ENCODE measurements around the gene OR6N1.

OR6N1 gene

GRCh38 chr1:158771950-158772866 lies at the start of gene OR6N1:
OR6N1 (minus strand) TSS chr1:158772195; CDS start chr1:158766682, 5,513 bp downstream.
- TF ChIP-seq CTCF (conservative IDR thresholded peaks at IDR 0.05; ENCODE audit: low read depth) = no peak
- no peak for DNase-seq (ENCODE audit: low spot score)
- ChIA-PET CTCF (no interaction called here), POLR2A (ENCODE audit: low non-redundant PET) (no interaction called here)
- no peak within 1 kb of the TSS for H3K27ac ChIP-seq

GRCh38 chr1:158821723-158822122 lies 49.7 kb upstream of the OR6N1 start:
- TF ChIP-seq CTCF (conservative IDR thresholded peaks at IDR 0.05; ENCODE audit: low read depth) = no peak
- no peak for DNase-seq (ENCODE audit: low spot score)
- ChIA-PET POLR2A (ENCODE audit: low non-redundant PET) (no interaction called here), CTCF (no interaction called here)
- no peak overlapping the region for H3K27ac ChIP-seq

GRCh38 chr1:158819461-158820443 lies 47.8 kb upstream of the OR6N1 start:
- ChIA-PET POLR2A (ENCODE audit: low non-redundant PET) (no interaction called here), CTCF (no interaction called here)
- no peak for TF ChIP-seq CTCF (conservative IDR thresholded peaks at IDR 0.05; ENCODE audit: low read depth)
- no peak overlapping the region for H3K27ac ChIP-seq
- DNase-seq (ENCODE audit: low spot score) = no peak

GRCh38 chr1:158818975-158819431 lies 47.0 kb upstream of the OR6N1 start:
- CTCF ChIA-PET = no interaction called here

GRCh38 chr1:158818560-158818959 lies 46.6 kb upstream of the OR6N1 start:
- no peak for TF ChIP-seq CTCF (conservative IDR thresholded peaks at IDR 0.05; ENCODE audit: low read depth)
- CTCF ChIA-PET = no interaction called here
- no peak for DNase-seq (ENCODE audit: low spot score)

More at GRCh38 chr1:158818975-158819431, 47.0 kb upstream of the OR6N1 start:
- TF ChIP-seq CTCF (conservative IDR thresholded peaks at IDR 0.05; ENCODE audit: low read depth) = no peak
- H3K27ac ChIP-seq = no peak overlapping the region
- POLR2A ChIA-PET (ENCODE audit: low non-redundant PET) = interaction anchor here (0.6 kb wide), 1 partner anchor 11 kb away, joined by 3 read pairs; no protein-coding TSS in a partner anchor
- no peak for DNase-seq (ENCODE audit: low spot score)

GRCh38 chr1:158814970-158815369 lies 43.0 kb upstream of the OR6N1 start:
- no peak for TF ChIP-seq CTCF (conservative IDR thresholded peaks at IDR 0.05; ENCODE audit: low read depth)
- no peak for DNase-seq (ENCODE audit: low spot score)
- POLR2A ChIA-PET (ENCODE audit: low non-redundant PET) = no interaction called here
- CTCF ChIA-PET = no interaction called here
- no peak overlapping the region for H3K27ac ChIP-seq

More at GRCh38 chr1:158818560-158818959, 46.6 kb upstream of the OR6N1 start:
- H3K27ac ChIP-seq = no peak overlapping the region
- POLR2A ChIA-PET (ENCODE audit: low non-redundant PET) = interaction anchor here (0.6 kb wide), 1 partner anchor 11 kb away, joined by 3 read pairs; no protein-coding TSS in a partner anchor
